Gastroesophageal sphincter (tissue), 4 donors: Measurements from ENCODE around the gene CASP4. TPM values are rescaled to one million over a fixed set of nuclear protein-coding genes. Genes with fewer than 3 reads are reported as not detected.

Experiments used
- ATAC-seq: fragments of 150-250 bp; one replicate; pipeline ENCODE4 v1.9.1; 2016; ENCODE audit warnings: mild to moderate bottlenecking, moderate library complexity
- H3K27ac ChIP-seq, 4 donors: fragments of 200-600 bp; sonication (generic) in 3 of 4; 1 replicate in 3 of 4; 2 replicates in 1 of 4; pipeline ENCODE4 v1.5.1; 2016 to 2019
- H3K27me3 ChIP-seq: fragments of 200-600 bp; sonication (generic); one replicate; pipeline ENCODE4 v1.5.1; 2019
- H3K36me3 ChIP-seq, 2 donors: fragments of 200-600 bp; sonication (generic); one replicate each; pipeline ENCODE4 v1.5.1; 2019; ENCODE audit warnings: control low read depth in 1 of 2
- H3K4me1 ChIP-seq, 3 donors: fragments of 200-600 bp; sonication (generic); 1 replicate in 2 of 3; 2 replicates in 1 of 3; pipeline ENCODE4 v1.5.1; 2016 to 2019; ENCODE audit warnings: control low read depth in 2 of 3
- H3K4me3 ChIP-seq, 2 donors: fragments of 200-600 bp; sonication (generic); one replicate each; pipeline ENCODE4 v1.5.1; 2019; ENCODE audit warnings: mild to moderate bottlenecking in 1 of 2, moderate library complexity in 1 of 2
- H3K9me3 ChIP-seq, 3 donors: fragments of 200-600 bp; sonication (generic); one replicate each; pipeline ENCODE4 v1.5.1; 2017 to 2019; ENCODE audit warnings: control low read depth in 2 of 3
- EP300 ChIP-seq: sonication (generic); formaldehyde crosslinking; IDR thresholded peaks from one replicate; pipeline ENCODE4 v1.6.1; 2017; ENCODE audit warnings: antibody characterized with exemption, mild to moderate bottlenecking
- POLR2A ChIP-seq, 2 donors: fragments of 450-650 bp; IDR thresholded peaks; one replicate each; pipeline ENCODE4 v1.6.1; 2017; ENCODE audit warnings: antibody characterized with exemption in 2 of 2, mild to moderate bottlenecking in 2 of 2, moderate library complexity in 1 of 2
- POLR2AphosphoS5 ChIP-seq: sonication (generic); formaldehyde crosslinking; IDR thresholded peaks from one replicate; pipeline ENCODE4 v1.6.1; 2017; ENCODE audit warnings: antibody characterized with exemption
- WGBS, 2 donors: methylation state at CpG; one replicate each; pipeline ENCODE4 v1.1.5; 2018; ENCODE audit warnings: low coverage in 1 of 2; 5-methylcytosine and 5-hydroxymethylcytosine counted together
- total RNA-seq, 4 donors: library from RNA; depleted of rRNA; stranded (reverse); fragments of >200 nt; gene quantifications; one replicate each; pipeline ENCODE4 v1.1.0, GENCODE V29; 2016
- TF ChIP-seq, protein P1 (sequence below), 4 experiments: fragments of 200-600 bp in 2 of 4; fragments of 450-650 bp in 2 of 4; sonication (generic) in 1 of 4; IDR thresholded peaks; one replicate each; pipeline ENCODE4 v1.5.1; 2017 to 2019; ENCODE audit warnings: antibody characterized with exemption in 4 of 4, mild to moderate bottlenecking in 2 of 4, moderate library complexity in 2 of 4

The CASP4 gene
- total RNA-seq, 4 donors from 2014 or later = 30.0 to 86.6 (median 37.8) TPM

DNA sequence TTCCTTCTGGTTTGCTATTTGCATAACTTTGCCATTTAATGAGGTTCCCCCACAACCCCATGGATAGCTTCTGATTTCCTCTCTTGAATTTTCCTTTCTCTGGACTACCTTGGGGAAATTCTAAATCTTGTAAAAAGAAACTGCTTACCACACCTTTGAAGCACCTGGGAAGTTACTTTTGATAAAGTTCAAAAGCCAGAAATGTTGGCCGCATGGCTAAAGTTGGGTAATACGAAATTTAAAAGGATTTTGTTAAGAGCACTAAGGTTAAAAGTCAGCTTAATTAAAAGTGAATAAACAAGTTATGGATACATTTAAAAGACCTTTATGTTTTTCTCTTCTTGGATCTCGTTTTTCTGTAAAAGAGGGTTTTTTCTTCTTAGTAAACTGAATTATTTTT lies 5.5 kb downstream of the CASP4 start:
- TF ChIP-seq POLR2A (IDR thresholded peaks at IDR 0.05) = no peak
- TF ChIP-seq, protein P1, sequence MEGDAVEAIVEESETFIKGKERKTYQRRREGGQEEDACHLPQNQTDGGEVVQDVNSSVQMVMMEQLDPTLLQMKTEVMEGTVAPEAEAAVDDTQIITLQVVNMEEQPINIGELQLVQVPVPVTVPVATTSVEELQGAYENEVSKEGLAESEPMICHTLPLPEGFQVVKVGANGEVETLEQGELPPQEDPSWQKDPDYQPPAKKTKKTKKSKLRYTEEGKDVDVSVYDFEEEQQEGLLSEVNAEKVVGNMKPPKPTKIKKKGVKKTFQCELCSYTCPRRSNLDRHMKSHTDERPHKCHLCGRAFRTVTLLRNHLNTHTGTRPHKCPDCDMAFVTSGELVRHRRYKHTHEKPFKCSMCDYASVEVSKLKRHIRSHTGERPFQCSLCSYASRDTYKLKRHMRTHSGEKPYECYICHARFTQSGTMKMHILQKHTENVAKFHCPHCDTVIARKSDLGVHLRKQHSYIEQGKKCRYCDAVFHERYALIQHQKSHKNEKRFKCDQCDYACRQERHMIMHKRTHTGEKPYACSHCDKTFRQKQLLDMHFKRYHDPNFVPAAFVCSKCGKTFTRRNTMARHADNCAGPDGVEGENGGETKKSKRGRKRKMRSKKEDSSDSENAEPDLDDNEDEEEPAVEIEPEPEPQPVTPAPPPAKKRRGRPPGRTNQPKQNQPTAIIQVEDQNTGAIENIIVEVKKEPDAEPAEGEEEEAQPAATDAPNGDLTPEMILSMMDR (IDR thresholded peaks at IDR 0.05) = no peak
- no peak for TF ChIP-seq POLR2AphosphoS5
- no peak for TF ChIP-seq EP300
- WGBS, 2 donors = 79 to 90% methylated on average over 3 of the region's 3 CpGs
- no peak for ATAC-seq

DNA sequence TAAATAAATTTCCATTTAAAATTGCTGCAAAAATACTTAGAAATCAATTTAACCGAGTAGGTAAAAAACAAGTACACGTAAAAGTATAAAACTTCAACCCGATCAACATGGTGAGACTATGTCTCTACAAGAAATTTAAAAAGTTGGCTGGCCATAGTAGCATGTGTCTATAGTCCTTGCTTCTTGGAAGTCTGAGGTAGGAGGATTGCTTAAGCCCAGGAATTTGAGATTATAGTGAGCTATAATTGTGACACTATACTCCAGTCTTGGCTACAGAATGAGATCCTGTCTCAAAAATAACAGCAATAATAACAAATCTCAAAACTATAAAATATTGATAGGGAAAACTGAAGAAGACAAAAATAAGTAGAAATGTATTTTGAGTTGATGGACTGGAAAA lies 11.1 kb downstream of the CASP4 start:
- 55 to 65% methylated on average over 3 of the region's 3 CpGs for WGBS, 2 donors
- no peak for ATAC-seq
- Histone ChIP-seq H3K9me3 (no peaks in the 10 kb centered on the region), H3K4me3 (no peak overlapping the region), H3K36me3 (peaks cover 0 to 13% of the 10 kb centered on the region in 2 donors), H3K4me1 (no peaks in the 10 kb centered on the region), H3K27ac (no peak overlapping the region), H3K27me3 (no peaks in the 10 kb centered on the region)
- TF ChIP-seq EP300 (no peak), POLR2AphosphoS5 (no peak)
- TF ChIP-seq, protein P1 (IDR thresholded peaks at IDR 0.05) = no peak

More for the DNA sequence above, 5.5 kb downstream of the CASP4 start:
- Histone ChIP-seq H3K27me3 (no peaks in the 10 kb centered on the region), H3K4me3 (no peak overlapping the region), H3K36me3 (no peaks in the 10 kb centered on the region), H3K27ac (no peak overlapping the region), H3K9me3 (peaks cover 0 to 8% (median 0%) of the 10 kb centered on the region in 3 donors), H3K4me1 (peaks cover 0 to 17% (median 5%) of the 10 kb centered on the region in 3 donors)

DNA sequence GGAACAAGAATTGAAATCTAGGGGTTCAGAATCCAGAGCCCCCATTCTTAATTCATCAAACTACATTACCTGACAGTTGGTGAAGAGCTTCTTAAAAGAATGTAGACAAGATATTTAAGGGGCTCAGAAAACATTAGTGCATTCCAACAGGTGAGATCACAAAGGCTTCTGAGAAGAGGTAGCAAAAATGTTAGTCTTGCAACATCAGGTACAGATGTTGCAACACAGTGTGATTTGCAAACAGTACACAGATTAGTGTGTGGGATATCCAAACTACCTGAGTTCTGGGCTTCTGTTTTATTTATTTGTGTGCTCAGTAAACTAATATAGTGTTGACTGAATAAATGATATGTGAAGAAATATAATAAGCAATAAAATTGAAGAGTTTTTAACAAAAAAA lies 11.8 kb downstream of the CASP4 start:
- no peak for ATAC-seq
- no peaks in the 10 kb centered on the region for H3K4me1 ChIP-seq

DNA sequence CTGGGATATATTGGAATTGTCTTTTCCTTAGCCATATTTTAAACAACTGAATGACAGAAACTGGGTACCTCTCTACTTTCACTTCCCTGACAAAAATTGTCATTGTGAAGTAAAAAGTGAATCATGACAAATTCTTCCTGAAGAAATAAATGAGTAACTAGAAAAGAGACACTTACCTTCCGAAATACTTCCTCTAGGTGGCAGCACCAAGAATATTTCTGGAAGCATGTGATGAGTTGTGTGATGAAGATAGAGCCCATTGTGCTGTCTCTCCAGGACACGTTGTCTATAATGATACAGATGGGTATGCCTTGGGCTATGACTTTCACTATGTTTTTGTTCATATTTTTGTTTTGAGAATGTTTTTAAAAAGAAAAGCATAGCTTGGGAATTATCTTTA lies 21.5 kb downstream of the CASP4 start:
- TF ChIP-seq POLR2AphosphoS5 = no peak
- TF ChIP-seq, protein P1 (IDR thresholded peaks at IDR 0.05) = peak; percentile 19 to 52 (median 39)
- peaks cover 0 to 70% of the 10 kb centered on the region in 2 donors for H3K36me3 ChIP-seq
- no peaks in the 10 kb centered on the region for H3K27me3 ChIP-seq
- H3K4me3 ChIP-seq = no peak overlapping the region
- ATAC-seq = no peak
- no peaks in the 10 kb centered on the region for H3K9me3 ChIP-seq
- no peak overlapping the region for H3K27ac ChIP-seq
- 24 to 27% methylated on average over 2 of the region's 2 CpGs for WGBS, 2 donors
- no peaks in the 10 kb centered on the region for H3K4me1 ChIP-seq

More for the DNA sequence above, 11.8 kb downstream of the CASP4 start:
- TF ChIP-seq, protein P1 (IDR thresholded peaks at IDR 0.05) = no peak
- no peak for TF ChIP-seq EP300
- TF ChIP-seq POLR2A (IDR thresholded peaks at IDR 0.05) = no peak
- TF ChIP-seq POLR2AphosphoS5 = no peak
- Histone ChIP-seq H3K4me3 (no peak overlapping the region), H3K9me3 (no peaks in the 10 kb centered on the region), H3K36me3 (peaks cover 0 to 19% of the 10 kb centered on the region in 2 donors), H3K27me3 (no peaks in the 10 kb centered on the region), H3K27ac (no peak overlapping the region)

DNA sequence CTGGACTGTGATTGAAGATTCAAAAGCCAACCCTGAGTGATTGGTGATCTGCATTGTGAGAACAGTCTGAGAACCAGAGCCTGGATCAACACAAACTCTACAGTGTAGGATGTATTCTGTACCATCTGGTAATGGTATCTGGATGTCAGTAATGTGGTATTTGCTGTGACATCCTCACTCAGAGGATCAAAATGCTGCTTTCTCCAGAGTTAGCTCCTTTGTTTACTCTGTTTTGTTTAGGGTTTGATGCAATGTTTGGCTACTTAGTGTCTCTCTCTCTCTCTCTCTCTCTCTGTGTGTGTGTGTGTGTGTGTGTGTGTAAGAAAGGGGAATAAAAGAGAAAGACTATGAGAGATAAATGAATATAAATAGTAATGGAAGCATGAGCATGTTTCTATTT lies 24.3 kb downstream of the CASP4 start:
- no peak for ATAC-seq

More for the DNA sequence above, 24.3 kb downstream of the CASP4 start:
- Histone ChIP-seq H3K9me3 (no peaks in the 10 kb centered on the region), H3K27me3 (no peaks in the 10 kb centered on the region), H3K4me3 (no peak overlapping the region), H3K27ac (no peak overlapping the region), H3K36me3 (peaks cover 0 to 41% of the 10 kb centered on the region in 2 donors), H3K4me1 (no peaks in the 10 kb centered on the region)
- TF ChIP-seq POLR2A (IDR thresholded peaks at IDR 0.05) (no peak), POLR2AphosphoS5 (no peak), EP300 (no peak)
- TF ChIP-seq, protein P1 (IDR thresholded peaks at IDR 0.05) = no peak
